ENCODE data around the gene PARVA.

PARVA gene

GRCh38 chr11:12414611-12415010 is 37.2 kb downstream of the PARVA start:
- WGBS (ENCODE audit: insufficient coverage, insufficient read length) = no CpG with 5 or more reads among the region's 6 CpGs
- Histone ChIP-seq H3K4me1 (ENCODE audit: control insufficient read depth, insufficient read depth, low read length) (peaks cover 2% of the 10 kb centered on the region), H3K4me3 (ENCODE audit: low read length) (no peak overlapping the region), H3K27ac (ENCODE audit: low read length) (no peak overlapping the region), H3K36me3 (ENCODE audit: control insufficient read depth, insufficient read depth, low read length) (no peaks in the 10 kb centered on the region), H3K9me3 (ENCODE audit: control insufficient read depth, insufficient read depth, low read length) (no peaks in the 10 kb centered on the region), H3K27me3 (ENCODE audit: control insufficient read depth, insufficient read depth, low read length) (no peaks in the 10 kb centered on the region)
- DNase-seq (ENCODE audit: low read depth, low spot score) = no peak

- Histone ChIP-seq H3K9me3 (ENCODE audit: control insufficient read depth, insufficient read depth, low read length) (no peaks in the 10 kb centered on the region), H3K36me3 (ENCODE audit: control insufficient read depth, insufficient read depth, low read length) (no peaks in the 10 kb centered on the region), H3K4me1 (ENCODE audit: control insufficient read depth, insufficient read depth, low read length) (peaks cover 2% of the 10 kb centered on the region), H3K27me3 (ENCODE audit: control insufficient read depth, insufficient read depth, low read length) (no peaks in the 10 kb centered on the region), H3K27ac (ENCODE audit: low read length) (no peak overlapping the region), H3K4me3 (ENCODE audit: low read length) (no peak overlapping the region)
- DNase-seq (ENCODE audit: low read depth, low spot score) = no peak
- WGBS (ENCODE audit: insufficient coverage, insufficient read length) = no CpG with 5 or more reads among the region's 4 CpGs
Observed at GRCh38 chr11:12415342-12415966, 38.1 kb downstream of the PARVA start.

- no CpG with 5 or more reads among the region's 6 CpGs for WGBS (ENCODE audit: insufficient coverage, insufficient read length)
- H3K4me1 ChIP-seq (ENCODE audit: control insufficient read depth, insufficient read depth, low read length) = peaks cover 2% of the 10 kb centered on the region
- H3K9me3 ChIP-seq (ENCODE audit: control insufficient read depth, insufficient read depth, low read length) = no peaks in the 10 kb centered on the region
- no peaks in the 10 kb centered on the region for H3K36me3 ChIP-seq (ENCODE audit: control insufficient read depth, insufficient read depth, low read length)
- no peak overlapping the region for H3K4me3 ChIP-seq (ENCODE audit: low read length)
- DNase-seq (ENCODE audit: low read depth, low spot score) = no peak
- H3K27me3 ChIP-seq (ENCODE audit: control insufficient read depth, insufficient read depth, low read length) = no peaks in the 10 kb centered on the region
- H3K27ac ChIP-seq (ENCODE audit: low read length) = no peak overlapping the region
Observed at GRCh38 chr11:12416552-12416951, 39.2 kb downstream of the PARVA start.

GRCh38 chr11:12417691-12418611 is 40.6 kb downstream of the PARVA start:
- no peaks in the 10 kb centered on the region for H3K36me3 ChIP-seq (ENCODE audit: control insufficient read depth, insufficient read depth, low read length)
- H3K27ac ChIP-seq (ENCODE audit: low read length) = no peak overlapping the region
- H3K27me3 ChIP-seq (ENCODE audit: control insufficient read depth, insufficient read depth, low read length) = no peaks in the 10 kb centered on the region
- H3K4me3 ChIP-seq (ENCODE audit: low read length) = no peak overlapping the region
- peaks cover 2% of the 10 kb centered on the region; the same call in 1 of the 2 replicates for H3K4me1 ChIP-seq (ENCODE audit: control insufficient read depth, insufficient read depth, low read length)
- no peak for DNase-seq (ENCODE audit: low read depth, low spot score)
- no peaks in the 10 kb centered on the region for H3K9me3 ChIP-seq (ENCODE audit: control insufficient read depth, insufficient read depth, low read length)
- no CpG with 5 or more reads among the region's 11 CpGs for WGBS (ENCODE audit: insufficient coverage, insufficient read length)

GRCh38 chr11:12420040-12420439 is 42.7 kb downstream of the PARVA start:
- H3K27ac ChIP-seq (ENCODE audit: low read length) = no peak overlapping the region
- H3K27me3 ChIP-seq (ENCODE audit: control insufficient read depth, insufficient read depth, low read length) = no peaks in the 10 kb centered on the region
- no CpG with 5 or more reads among the region's 3 CpGs for WGBS (ENCODE audit: insufficient coverage, insufficient read length)
- no peak for DNase-seq (ENCODE audit: low read depth, low spot score)
- H3K4me3 ChIP-seq (ENCODE audit: low read length) = no peak overlapping the region
- no peaks in the 10 kb centered on the region for H3K4me1 ChIP-seq (ENCODE audit: control insufficient read depth, insufficient read depth, low read length)
- no peaks in the 10 kb centered on the region for H3K36me3 ChIP-seq (ENCODE audit: control insufficient read depth, insufficient read depth, low read length)
- no peaks in the 10 kb centered on the region for H3K9me3 ChIP-seq (ENCODE audit: control insufficient read depth, insufficient read depth, low read length)

GRCh38 chr11:12420706-12421105 is 43.3 kb downstream of the PARVA start:
- WGBS (ENCODE audit: insufficient coverage, insufficient read length) = no CpG with 5 or more reads among the region's 6 CpGs
- Histone ChIP-seq H3K4me3 (ENCODE audit: low read length) (no peak overlapping the region), H3K4me1 (ENCODE audit: control insufficient read depth, insufficient read depth, low read length) (no peaks in the 10 kb centered on the region)

GRCh38 chr11:12421386-12421785 is 44.0 kb downstream of the PARVA start:
- DNase-seq (ENCODE audit: low read depth, low spot score) = no peak
- no peak overlapping the region for H3K4me3 ChIP-seq (ENCODE audit: low read length)
- no peaks in the 10 kb centered on the region for H3K36me3 ChIP-seq (ENCODE audit: control insufficient read depth, insufficient read depth, low read length)
- no CpG with 5 or more reads among the region's 1 CpG for WGBS (ENCODE audit: insufficient coverage, insufficient read length)
- H3K9me3 ChIP-seq (ENCODE audit: control insufficient read depth, insufficient read depth, low read length) = no peaks in the 10 kb centered on the region
- no peak overlapping the region for H3K27ac ChIP-seq (ENCODE audit: low read length)
- no peaks in the 10 kb centered on the region for H3K27me3 ChIP-seq (ENCODE audit: control insufficient read depth, insufficient read depth, low read length)
- H3K4me1 ChIP-seq (ENCODE audit: control insufficient read depth, insufficient read depth, low read length) = no peaks in the 10 kb centered on the region

More at GRCh38 chr11:12420706-12421105, 43.3 kb downstream of the PARVA start:
- Histone ChIP-seq H3K9me3 (ENCODE audit: control insufficient read depth, insufficient read depth, low read length) (no peaks in the 10 kb centered on the region), H3K27ac (ENCODE audit: low read length) (no peak overlapping the region), H3K36me3 (ENCODE audit: control insufficient read depth, insufficient read depth, low read length) (no peaks in the 10 kb centered on the region), H3K27me3 (ENCODE audit: control insufficient read depth, insufficient read depth, low read length) (no peaks in the 10 kb centered on the region)
- no peak for DNase-seq (ENCODE audit: low read depth, low spot score)

- Histone ChIP-seq H3K36me3 (ENCODE audit: control insufficient read depth, insufficient read depth, low read length) (no peaks in the 10 kb centered on the region), H3K4me1 (ENCODE audit: control insufficient read depth, insufficient read depth, low read length) (no peaks in the 10 kb centered on the region), H3K9me3 (ENCODE audit: control insufficient read depth, insufficient read depth, low read length) (no peaks in the 10 kb centered on the region), H3K27ac (ENCODE audit: low read length) (no peak overlapping the region), H3K4me3 (ENCODE audit: low read length) (no peak overlapping the region), H3K27me3 (ENCODE audit: control insufficient read depth, insufficient read depth, low read length) (no peaks in the 10 kb centered on the region)
- no peak for DNase-seq (ENCODE audit: low read depth, low spot score)
Observed at GRCh38 chr11:12426176-12426575, 48.8 kb downstream of the PARVA start.

- Histone ChIP-seq H3K4me1 (ENCODE audit: control insufficient read depth, insufficient read depth, low read length) (no peaks in the 10 kb centered on the region), H3K27me3 (ENCODE audit: control insufficient read depth, insufficient read depth, low read length) (no peaks in the 10 kb centered on the region), H3K27ac (ENCODE audit: low read length) (no peak overlapping the region), H3K36me3 (ENCODE audit: control insufficient read depth, insufficient read depth, low read length) (no peaks in the 10 kb centered on the region), H3K9me3 (ENCODE audit: control insufficient read depth, insufficient read depth, low read length) (no peaks in the 10 kb centered on the region), H3K4me3 (ENCODE audit: low read length) (no peak overlapping the region)
- no peak for DNase-seq (ENCODE audit: low read depth, low spot score)
- WGBS (ENCODE audit: insufficient coverage, insufficient read length) = no CpG with 5 or more reads among the region's 3 CpGs
Observed at GRCh38 chr11:12429155-12429554, 51.8 kb downstream of the PARVA start.

GRCh38 chr11:12430351-12430750 is 53.0 kb downstream of the PARVA start:
- no peak overlapping the region for H3K4me3 ChIP-seq (ENCODE audit: low read length)
- no peak for DNase-seq (ENCODE audit: low read depth, low spot score)
- H3K4me1 ChIP-seq (ENCODE audit: control insufficient read depth, insufficient read depth, low read length) = no peaks in the 10 kb centered on the region
- whole genome bisulfite sequencing (ENCODE audit: insufficient coverage, insufficient read length) = no CpG with 5 or more reads among the region's 3 CpGs
- no peak overlapping the region for H3K27ac ChIP-seq (ENCODE audit: low read length)
- no peaks in the 10 kb centered on the region for H3K9me3 ChIP-seq (ENCODE audit: control insufficient read depth, insufficient read depth, low read length)
- H3K27me3 ChIP-seq (ENCODE audit: control insufficient read depth, insufficient read depth, low read length) = no peaks in the 10 kb centered on the region
- H3K36me3 ChIP-seq (ENCODE audit: control insufficient read depth, insufficient read depth, low read length) = no peaks in the 10 kb centered on the region

All from iPS DF 6.9 (cell line).